CD4-positive, alpha-beta T cell treated with Interleukin-1 beta for 1 hour (primary cell): ENCODE measurements around the gene PDIK1L.

Experiments used
- DNase-seq, 2 donors: peaks; one replicate each; pipeline ENCODE4 v3.0.0-alpha.2; 2020 to 2022

Gene PDIK1L

DNA sequence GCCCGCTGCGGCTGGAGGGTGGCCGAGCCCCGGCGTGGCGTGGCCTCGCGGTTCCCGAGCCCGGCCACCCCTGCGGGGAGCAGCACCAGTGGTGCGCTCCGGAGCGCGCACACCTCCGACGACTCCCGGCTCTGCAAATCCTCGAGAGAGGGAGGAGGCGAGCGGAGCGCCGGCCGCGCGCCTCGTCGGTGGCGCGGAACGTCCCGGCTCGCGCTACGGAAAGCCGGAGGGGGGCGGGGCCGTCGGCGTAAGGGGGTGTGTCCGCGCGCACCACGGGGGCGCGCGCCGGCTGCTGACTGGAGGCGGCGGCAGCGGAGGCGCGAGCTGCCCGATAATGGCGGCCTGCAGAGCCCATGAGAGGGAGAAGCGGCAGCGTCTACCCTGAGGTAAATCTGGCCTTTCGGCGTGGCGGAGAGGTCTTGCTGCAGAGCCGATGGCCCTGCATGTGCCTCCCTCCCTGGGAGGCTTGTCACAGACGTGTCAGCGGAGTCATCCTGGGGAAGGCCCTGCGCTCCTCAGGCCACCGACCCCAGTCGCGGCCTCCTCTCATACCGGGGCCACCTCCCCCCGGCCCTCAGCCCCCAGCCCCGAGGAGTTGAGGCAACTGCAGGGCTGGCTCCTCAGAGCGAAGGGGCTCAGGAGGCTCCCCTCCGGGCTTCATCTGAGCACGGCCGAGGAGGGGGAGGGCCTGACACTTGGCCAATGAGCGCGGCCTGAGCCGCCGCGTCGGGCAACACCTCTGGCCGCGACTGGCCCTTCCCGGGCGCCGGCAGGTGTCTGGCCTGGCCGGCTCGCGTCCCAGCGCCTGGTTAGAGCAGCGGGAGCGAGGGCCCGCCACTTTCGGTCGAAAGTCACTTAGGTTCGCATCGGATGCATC, at the start of gene PDIK1L:
Gene PDIK1L, plus strand, starts transcription at position 295 of the 877 bp plus-strand sequence. CDS start 2,485 bp downstream, outside the sequence.
- peak; percentile 94 to 96 for DNase-seq

- DNase-seq, result no peak
Measured at GRCh38 chr1:26064553-26064952, 47.1 kb upstream of the PDIK1L start.

GRCh38 chr1:26066160-26066559, 45.5 kb upstream of the PDIK1L start:
- DNase-seq, result no peak

GRCh38 chr1:26066857-26067256, 44.8 kb upstream of the PDIK1L start:
- no peak for DNase-seq

GRCh38 chr1:26067432-26067911, 44.2 kb upstream of the PDIK1L start, which contains the start of gene TRIM63:
TSS of gene TRIM63 (minus strand) at chr1:26067630. CDS start at chr1:26067494, 136 bp downstream.
- no peak for DNase-seq

DNA sequence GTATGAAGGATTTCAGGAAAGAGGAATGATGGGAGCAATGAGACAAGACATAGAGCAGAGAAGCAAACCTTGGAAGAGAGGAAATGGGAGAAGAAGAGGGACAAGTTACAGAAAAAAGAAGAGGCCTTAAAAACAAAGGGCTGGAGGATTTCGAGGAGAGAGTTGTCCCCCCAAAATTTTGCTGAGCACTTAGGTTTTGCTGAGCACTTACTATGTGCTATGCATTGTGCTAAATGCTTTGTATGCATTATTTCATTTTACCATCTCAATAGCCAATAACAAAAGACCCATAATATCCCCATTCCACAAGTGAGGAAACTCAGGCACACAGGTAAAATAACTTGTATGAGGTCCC, 41.7 kb upstream of the PDIK1L start:
- no peak for DNase-seq

- no peak for DNase-seq
Measured at GRCh38 chr1:26070296-26070962, 41.2 kb upstream of the PDIK1L start.

DNA sequence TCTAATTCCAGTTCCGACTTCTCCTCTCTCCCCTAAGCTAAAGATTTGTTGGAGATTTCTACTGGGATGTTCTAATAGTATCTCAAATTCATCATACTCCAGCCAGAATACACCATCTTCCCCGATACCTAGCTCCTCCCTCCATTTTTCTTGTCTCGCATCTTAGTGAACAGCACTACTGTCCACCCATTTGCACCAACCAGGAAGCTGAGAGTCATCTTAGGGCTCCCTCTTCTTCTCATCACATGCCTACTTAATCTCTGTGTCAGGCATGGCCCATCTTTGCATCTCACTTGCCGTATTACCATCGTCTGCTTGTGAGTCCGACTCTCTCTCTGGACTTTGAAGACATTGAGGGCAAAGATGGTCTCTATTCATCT, 40.7 kb upstream of the PDIK1L start:
- DNase-seq, result no peak

DNA sequence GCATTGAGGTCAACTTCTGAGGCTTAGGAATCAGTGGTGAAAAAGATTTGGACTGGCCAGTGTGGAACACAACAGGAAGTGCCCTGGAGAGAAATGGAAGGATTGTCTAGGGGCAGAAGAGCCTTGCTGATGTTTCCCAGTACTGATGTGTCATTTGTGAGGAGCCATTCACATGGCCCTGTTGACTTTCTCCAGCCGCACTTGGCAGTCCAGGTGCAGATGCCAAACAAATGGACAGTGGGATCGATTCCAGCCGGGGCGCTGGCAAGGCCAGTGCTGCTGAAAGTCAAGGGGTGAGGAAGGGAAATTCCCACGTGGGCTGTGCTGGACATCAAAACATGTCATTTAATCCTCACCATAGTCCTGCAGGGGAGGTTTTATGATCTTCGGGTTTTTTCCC, 39.3 kb upstream of the PDIK1L start:
- DNase-seq, result no peak

GRCh38 chr1:26075421-26076144, 36.0 kb upstream of the PDIK1L start:
- no peak for DNase-seq

DNA sequence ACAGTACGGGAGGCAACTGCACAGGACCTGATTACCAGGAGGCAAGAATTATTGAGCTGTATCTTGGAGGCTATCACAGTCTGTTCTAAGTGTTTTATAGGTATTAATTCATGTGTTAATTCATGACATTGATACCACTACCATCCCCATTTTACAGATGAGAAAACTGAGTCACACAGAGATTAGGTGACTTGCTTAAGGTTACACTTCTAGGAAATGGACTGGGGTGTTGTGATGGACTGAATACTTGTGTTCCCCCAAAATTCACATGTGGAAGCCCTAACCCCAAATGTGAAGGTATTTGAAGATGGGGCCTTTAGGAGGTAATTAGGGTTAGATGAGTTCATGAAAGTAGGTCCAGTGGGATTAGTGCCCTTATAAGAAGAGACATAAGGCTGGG, 34.1 kb upstream of the PDIK1L start:
- DNase-seq, result no peak

DNA sequence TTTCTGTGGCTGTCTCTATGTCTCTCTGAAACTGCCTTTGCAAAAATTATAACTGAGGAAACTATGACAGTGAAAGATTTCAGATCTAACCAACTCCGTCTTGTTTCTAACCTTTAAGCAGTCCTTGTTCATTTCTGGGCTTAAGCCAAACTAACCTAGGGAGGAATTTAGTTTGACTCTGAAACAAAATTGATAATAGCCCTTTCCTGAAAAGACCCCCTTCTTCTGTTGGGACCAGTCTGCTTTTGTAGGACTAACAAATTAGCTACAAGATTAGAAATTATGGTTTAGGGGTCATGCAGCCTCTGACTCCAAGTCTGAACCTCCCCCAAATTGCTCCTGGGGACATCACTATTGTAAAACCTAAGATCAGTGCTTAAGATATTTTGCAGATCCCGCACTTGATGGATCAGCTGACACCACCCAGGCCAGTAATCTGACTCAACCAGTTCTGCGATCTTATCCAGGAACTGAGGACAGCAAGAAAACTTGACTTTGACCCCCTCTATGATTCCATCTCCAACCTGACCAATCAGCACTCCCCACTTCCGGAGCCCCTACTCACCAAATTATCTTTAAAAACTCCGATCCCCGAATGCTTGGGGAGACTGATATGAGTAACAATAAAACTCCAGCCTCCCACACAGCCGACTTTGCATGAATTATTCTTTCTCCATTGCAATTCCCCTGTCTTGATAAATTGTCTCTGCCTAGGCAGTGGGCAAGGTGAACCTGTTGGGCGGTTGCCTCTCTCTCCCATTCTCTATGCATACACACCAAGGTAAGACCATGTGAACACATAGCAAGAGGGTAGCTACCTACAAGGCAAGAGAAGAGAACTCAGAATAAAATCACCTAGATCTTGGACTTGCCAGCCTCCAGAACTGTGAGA, 33.1 kb upstream of the PDIK1L start:
- DNase-seq, result no peak

- DNase-seq, result no peak
Measured at GRCh38 chr1:26079178-26079563, 32.5 kb upstream of the PDIK1L start.

GRCh38 chr1:26079960-26080814, 31.4 kb upstream of the PDIK1L start:
- no peak for DNase-seq

DNA sequence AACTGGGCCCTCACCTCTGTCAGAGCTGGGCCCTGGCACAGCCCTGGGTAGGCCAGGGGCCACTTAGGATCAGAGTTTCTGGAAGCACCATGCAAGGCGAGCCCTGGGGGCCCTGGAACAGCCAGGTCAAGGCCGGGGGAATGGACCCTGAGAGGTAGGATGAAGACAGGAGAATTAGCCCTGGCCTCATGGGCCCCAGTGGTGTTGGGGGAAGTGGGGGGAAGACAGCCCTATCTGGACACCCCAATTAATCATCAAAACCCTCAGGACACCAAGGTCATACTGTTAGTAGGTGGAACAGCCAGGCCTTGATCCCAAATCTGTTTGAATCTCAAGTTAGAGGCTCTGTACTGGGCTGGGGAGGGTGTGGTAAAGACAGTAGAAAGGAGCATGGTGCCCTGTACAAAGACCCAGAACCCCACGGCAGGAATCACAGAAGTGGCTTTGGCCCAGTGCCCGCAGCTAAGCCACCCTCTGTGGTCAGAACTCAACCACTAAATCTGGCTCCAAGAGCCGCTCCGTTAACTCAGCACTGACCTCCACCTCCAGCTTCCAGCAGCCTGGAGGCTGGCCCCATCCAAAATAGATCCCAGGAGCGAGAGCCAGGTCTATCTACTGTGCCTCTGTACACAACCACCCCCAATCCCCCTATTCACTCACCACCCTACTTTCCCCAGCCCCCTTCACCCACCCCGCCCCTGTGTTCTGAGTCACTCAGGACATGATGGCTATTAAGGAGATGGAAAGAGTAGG, 30.2 kb upstream of the PDIK1L start:
- no peak for DNase-seq

- no peak for DNase-seq
Measured at GRCh38 chr1:26082020-26082350, 29.6 kb upstream of the PDIK1L start.

DNA sequence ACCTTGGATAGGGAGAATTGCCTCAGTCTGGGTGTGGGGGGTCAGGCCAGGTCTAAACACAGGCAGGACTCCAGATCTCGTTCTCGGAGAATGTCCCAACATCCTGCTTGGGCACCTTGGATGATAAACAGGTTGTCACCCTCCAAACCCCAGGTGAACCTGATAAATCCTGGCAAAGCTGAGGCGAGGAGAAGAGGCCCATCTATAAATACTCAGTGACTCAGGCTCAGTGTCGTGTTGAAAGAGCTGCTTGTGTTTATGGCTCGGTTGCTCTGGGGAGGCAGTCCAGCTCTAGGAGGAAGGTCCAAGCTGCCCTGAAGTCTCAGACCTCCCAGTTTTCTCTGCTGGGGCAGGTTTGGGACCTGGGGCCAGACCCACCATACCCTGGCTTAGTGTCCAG, 28.4 kb upstream of the PDIK1L start:
- DNase-seq, result no peak

- DNase-seq, result no peak
Measured at GRCh38 chr1:26084091-26084561, 27.5 kb upstream of the PDIK1L start.

GRCh38 chr1:26084844-26085243, 26.8 kb upstream of the PDIK1L start:
- no peak for DNase-seq

DNA sequence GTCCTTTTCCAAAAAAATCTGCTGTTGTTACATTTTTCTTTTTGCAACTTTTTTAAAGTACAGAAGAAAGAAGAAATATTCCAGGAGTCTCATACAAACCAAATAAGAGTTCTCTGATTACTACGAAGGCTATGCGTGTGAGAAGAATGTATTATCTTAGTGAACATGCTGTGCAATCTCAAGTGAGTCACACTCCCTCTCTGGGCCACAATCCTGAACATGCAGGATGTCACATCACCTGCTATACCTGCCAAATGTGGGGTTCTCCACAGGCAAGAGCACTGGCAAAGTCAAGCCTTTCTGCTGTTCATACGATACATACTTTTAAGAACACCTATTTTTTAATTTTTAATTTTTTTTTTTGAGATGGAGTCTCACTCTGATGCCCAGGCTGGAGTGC, 22.5 kb upstream of the PDIK1L start:
- no peak for DNase-seq

GRCh38 chr1:26090893-26091292, 20.7 kb upstream of the PDIK1L start:
- DNase-seq, result no peak
